Midbrain (tissue), 1 donor: ENCODE measurements around the gene SERP2.

Experiments
- DNase-seq: peaks from one replicate; lab custom pipeline; 2025; lab: John Stamatoyannopoulos, UW

The SERP2 gene

DNA sequence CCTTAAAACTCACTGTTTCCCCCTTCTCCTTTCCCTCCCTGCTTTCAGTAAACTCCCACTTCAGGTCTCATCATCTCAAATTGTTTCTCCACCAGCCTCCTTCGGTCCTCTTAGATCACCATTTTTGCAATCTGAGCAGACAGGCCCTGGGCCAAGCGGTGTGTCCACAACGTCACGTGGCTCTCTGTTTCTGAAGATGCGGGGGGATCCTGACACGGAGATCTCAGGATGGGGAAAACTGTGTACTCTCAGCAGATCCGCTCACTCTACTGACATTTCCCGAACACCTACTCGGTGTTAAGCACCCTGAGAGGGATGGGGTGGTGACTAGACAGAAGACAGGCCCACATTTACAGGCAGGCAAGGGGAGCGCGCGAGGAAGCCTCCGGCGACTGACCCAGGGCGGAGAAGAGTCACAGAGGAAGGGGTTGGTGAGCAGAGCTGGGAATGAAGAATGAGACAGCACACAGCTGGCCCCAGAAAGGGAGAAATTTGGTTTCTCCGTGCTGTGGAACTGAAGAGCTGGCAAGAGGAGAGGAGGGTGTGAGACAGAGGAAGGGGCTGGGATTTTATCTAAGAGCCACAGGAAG is 38.8 kb downstream of the SERP2 start:
- no peak for DNase-seq

DNA sequence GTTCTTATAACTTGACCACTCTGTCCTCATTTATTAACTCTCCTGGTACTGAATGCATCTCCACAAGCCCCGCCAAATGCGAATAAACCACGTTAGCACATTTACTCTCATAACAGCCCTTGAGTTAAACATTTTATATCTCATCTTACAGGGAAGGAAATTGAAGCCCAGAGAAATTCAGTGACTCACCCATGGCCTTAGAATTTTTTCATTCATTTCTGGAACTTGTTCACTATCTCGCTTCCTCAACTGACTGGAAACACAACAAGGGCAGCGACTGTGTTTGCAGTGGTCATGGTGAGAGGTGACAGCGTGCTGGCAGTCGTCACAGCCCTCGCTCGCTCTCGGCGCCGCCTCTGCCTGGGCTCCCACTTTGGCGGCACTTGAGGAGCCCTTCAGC is 39.5 kb downstream of the SERP2 start:
- DNase-seq = no peak

DNA sequence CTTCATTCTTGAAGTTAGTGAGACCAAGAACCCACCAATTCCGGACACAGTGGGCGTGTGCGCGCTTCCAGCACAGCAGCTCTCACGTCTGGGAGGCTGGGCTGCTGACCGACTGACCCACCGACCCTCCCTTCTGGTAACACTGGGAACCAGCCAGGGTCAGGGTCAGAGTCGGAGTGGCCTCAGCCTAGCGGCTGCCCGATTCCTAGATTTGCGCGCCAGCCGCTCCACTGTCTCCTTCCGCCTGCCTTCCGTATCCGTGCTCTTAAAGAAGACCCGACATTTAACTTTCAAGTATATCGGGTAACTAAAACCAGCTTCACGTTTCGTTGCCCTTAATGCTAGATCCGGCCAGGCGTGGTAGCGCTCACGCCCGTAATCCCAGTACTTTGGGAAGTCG is 41.1 kb downstream of the SERP2 start:
- no peak for DNase-seq

DNA sequence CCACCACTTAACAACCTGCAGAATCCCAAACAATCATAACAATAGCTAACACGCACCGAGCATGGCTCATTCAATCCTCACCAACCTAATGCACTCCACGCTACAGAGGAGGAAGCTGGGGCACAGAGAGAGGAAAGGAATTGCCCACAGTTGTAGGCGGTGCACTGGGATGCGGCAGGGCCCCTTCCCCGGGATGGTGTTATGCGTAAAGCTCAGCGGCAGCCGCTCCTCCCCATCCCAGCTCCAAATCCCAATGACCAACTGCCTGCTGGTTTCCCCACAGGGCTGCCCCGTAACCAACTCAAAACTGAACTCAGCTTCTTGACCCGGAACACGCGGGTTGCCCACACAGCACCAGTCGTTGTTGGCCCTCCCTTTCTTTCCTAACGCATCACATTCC is 42.2 kb downstream of the SERP2 start:
- no peak for DNase-seq

DNA sequence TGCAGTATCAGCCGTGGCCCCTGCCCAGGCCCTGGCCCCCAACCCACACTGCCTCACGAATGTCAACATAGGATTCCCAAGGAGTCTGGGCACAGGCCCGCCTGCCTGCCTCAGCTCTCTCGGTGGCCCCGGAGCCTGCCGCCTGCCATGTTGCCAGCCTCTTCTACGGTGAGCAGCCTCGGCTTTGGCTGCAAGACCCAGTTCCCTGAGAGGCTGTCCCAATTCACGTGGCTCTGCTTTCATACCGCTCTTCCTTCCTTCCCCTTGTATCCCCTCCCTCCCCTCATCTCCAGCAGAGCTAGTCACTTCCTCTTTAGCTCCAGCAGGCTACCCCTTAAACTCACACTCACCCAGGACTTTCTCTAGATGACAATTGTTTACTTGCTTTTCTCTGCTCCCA is 42.7 kb downstream of the SERP2 start:
- no peak for DNase-seq

DNA sequence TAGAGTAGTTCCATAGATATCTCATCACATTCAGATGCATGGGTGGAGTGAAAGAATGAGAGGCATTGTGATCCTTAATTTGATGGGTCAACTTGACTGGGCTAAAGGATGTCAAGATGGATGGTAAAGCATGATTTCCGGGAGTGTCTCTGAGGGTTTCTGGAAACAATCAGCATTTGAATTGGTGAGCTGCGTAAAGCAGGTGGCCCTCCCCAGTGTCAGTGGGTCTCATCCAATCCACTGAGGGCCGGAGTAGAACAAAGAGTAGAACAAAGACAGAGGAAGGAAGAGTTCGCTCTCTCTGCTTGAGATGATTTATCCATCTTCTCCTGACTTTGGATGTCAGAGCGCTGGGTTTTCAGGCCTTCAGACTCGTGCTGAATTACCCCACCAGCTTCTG is 43.1 kb downstream of the SERP2 start:
- no peak for DNase-seq

DNA sequence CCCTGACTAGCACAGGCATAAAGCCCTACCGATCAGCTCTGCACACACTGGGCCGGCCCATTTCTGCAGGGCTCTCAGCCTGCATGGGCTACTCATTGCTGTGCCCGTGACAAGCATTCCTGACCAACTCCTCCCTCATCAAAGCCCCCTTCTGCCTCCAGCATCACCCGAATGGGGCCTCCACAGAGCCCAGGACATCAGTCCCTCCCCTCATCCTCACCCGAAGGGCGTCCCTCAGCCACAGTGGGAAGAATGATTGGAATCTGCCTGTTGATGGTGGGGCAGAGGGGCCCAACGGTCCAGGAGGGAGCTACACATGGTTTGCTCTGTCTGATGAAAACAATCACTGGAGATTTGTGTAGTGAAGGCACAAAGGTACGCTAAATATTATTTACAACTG is 43.8 kb downstream of the SERP2 start:
- DNase-seq = no peak

DNA sequence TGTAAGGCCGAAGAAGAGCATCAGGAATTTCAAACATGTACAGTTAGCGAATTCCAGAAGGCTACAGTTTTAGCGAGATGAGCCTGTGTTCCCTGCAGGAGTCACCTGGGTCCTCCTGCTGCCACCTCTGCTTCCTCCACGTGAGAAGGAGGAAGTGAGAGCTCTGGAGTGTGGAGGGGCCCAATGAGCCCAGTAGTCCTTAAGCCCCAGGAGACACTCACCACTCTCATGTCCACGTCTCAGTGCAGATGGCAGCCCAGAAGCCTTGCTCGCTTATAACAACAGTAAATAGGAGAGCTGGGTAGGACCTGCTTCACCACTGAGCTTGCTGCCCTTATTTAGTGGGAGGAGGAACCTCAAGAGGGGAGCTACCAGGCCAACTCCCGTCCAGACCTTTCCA is 44.3 kb downstream of the SERP2 start:
- DNase-seq = no peak

DNA sequence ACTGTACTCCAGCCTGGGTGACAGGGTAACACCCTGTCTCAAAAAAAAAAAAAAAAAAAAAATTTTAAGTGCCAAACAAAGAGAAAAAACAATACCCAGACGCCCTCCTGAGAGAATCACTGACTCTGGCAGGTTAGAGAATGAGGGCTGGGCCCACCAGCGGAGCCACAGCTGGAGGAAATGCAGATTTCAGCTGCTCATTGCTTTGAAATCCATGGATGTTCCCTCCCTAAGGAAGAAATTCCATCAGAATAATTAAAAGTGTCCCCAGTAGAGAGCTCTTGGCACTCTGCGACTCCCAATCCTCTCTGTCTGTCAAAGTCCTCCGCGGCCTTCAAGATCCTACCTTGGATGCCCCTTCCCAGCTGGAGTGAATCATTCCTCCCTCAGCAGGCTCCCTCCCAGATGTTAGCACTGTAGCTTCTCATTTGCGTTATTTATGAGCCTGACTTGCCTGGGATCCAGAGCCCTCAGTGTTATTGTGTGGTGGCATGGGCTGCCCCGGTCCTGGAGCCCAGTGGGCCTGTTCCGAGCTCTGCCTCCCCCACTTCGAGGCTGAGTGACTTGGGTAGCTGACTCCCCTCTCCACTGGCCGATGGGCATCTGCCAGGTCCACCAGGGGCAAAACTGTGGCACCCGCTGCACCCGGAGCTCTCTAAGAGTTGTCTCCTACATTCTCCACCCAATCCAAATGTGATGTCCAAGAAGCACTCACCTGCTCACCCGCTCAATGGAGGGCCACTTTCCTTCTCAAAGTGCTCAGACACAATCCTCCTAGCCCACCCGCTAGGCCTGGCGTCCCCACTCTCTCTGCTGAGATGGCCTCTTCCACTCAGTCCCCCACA is 47.0 kb downstream of the SERP2 start:
- no peak for DNase-seq

DNA sequence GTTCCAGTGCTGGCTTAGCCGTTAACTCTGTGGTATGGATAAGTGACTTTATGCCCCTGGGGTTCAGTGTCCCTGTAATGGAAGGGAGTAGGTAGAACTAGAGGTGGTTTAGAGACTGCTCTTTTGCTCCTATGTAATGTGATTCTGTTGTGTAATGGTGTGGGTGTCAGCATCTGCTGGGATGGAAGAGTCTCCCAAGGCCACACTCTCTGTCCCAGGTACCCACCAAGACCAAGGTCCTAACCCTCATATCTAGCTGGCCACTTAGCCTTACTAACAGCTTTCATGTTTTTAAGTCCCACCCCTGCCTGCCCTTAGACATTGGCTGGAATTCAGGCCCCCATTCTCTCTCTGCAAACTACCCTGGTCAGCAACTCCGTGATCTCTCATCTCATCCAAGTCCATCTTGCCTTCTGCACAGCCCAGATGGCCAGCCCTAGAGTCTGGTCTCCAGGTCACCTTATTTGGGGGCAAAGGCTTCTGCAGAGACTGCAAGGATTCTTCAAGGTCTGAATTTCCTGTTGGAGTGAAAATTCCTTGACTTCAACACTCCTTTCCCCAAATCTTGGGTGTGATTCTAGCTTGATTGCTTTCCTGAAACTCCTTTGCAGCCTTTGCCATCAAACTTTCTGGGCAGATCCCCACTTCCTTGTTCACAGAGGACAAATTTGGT is 48.4 kb downstream of the SERP2 start:
- DNase-seq = no peak

DNA sequence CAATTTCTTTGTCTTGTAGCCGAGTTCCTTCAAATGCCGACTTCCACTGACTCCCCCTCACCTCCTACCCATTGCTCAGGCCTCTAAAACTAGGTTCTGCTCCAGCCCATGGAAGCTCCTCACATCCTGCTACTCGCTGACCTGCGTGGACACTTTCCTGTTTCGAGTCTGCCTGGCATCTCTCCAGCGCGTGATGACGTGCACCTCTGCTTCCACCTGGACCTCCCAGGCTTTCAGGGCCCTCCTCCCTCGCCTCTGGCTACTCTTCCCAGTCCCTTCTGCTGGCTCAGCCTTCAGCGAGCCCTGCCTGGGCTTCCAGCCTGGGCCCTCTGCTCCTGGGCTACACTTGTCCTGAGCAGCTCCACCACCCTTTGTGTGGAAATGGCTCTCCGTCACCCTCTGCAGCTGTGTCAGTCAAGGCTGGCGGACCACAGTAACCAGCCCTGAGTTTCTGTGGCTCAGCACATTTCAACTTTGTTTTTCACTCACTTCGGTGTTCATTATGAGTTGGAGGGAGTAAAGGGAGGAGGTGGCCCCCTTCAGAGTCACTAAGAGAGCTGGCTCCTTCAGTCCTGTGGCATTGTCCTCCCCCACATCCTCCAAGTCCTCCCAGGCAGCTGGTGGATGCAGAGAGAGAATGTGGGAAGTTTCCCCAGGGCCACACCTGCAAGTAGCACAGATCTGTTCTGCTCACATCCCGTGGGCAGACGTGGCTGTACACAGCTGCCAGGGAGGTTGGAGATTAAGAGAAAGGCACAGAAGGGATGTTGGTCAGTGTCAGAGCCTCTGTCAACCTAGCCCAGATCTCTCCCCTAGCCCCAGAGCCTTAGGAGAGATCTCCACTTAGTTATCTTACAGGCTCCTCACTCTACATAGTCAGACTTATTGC is 49.4 kb downstream of the SERP2 start:
- DNase-seq = no peak

DNA sequence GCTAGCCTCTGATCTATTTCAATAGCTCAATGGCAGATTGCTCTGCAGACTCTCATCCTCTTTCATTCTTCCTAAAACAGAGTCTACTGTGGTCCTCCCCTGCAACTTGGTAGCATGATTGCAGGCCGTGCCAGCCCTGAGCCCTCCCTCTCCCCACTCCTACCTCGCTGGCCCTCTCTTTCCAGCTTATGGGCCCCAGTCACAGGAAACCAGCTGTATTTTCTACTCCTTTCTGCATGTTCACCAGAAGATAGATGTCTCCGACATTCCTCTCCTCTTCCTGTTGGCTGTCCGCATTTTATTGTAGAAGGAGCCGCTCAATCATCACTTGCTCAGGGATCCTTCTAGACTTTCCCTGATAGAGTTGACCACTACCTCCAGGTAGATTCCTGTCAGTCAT is 50.2 kb downstream of the SERP2 start:
- DNase-seq = no peak

DNA sequence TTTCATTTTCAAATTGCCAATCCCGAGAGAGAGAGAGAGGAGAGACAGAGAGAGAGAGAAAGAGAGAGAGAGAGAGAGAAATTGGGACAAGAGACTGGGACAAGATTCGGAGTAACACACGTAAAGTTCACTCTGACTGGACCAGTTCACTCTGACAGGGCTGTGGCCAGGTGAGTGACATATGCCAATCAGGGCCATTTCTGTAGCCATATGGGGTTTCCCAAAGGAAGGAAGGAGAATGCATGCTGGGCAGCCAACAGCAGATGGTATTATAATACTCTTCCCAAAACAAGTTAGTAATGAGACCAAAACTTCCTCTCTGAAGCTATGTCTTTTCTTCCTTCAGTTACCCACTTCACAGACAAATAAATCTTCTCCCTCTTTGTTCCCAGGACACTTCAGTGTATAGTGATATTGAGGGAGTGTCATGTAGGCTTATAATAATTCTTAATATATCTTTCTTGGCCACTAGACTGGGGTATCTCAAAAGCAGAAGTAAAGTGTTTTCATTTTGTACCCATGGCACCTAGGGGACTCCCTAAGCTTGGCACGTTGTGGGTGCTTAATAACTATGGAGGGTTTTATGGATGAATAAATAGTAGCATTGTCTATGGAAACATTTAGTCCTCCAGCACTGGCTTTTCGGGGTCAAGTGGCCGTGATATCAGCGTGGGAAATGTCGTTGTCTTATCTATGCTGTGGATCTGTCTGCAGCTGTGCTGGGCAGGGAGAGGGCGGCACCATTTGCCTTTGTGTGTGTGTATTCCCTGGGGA is 51.6 kb downstream of the SERP2 start:
- no peak for DNase-seq

DNA sequence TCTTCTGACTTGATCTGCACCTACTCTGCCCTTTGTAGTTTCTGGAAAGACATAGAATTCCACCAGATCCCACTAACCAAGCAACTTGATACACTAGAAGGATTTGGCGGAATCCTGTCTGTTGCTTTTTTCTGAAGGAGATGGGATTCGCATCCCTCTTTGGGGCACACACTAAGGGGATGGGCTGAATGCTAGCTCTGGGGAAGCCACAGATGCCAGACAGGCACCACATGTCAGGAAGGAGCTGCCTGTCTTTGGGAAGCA is 52.1 kb downstream of the SERP2 start:
- no peak for DNase-seq

DNA sequence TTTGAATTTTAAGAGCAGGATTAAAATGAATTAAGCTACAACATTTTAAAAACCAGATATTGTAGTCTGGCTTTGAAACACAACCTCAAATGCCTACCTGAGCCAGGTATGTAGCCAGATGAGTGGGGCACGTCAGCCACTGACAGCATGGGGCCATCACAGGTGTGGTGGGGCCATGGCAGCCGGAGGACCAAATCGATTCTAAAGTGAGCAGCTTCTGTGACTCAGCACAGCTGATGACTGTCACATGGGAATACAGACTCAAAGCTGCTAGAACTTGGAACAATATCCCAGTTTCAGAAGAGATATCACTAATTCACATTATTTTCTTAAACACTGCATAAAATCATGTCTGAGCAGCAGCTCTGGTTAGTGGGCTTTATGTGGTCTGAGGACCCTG is 52.8 kb downstream of the SERP2 start:
- no peak for DNase-seq

DNA sequence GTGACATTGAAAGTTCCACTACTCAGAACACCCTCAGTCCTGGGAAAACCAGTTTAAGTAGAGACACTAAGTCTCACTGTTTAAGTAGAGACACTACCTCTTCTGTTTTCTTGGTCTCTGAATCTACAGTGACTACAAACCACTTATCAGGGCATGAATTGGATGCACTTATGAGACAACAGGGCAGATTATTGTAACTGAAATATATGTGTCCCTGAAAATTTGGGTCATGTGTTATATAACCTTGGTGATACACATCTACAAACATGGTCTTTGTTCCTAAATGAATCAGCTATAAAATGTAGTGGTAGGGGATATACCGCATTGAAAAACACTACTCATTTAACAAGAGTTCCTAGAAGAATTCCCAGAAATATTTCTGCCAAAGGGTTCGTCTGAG is 55.7 kb downstream of the SERP2 start:
- no peak for DNase-seq

DNA sequence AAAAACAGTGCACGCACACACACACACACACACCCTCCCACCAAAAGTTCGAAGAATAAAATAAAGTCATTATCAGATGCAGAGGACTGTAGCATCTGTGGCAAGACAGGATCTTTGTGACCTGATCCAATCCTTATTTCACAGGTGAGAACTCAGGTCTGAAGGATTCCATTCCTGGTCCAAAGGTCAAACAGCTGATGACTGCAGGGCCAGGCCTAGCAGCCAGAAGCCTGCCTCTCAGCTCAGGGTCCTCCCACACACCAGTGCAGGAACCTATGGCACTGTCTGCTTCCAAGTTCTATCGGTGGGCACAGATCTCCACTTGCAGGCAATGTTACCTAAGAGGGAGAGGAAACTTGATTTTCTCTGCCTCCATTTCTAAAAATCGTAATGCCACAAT is 57.5 kb downstream of the SERP2 start:
- no peak for DNase-seq

DNA sequence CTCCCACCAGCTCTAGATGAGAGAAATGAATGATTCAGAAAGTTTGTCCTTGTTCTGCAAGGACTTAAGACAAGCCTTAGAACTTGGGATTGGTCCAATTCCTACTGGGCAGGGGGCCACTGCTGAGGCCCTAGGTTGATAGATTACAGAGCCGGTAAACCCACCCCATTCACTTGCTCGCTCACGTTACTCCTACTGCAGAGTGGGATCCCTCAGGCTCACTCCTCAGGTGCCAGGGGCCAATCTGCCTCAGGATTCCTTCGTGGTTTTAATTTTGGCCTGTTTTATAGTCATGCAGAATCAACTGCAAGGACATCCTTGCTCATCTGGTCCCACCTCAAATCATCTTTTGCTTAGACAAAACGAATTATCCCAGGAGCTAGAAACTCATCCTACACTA is 59.0 kb downstream of the SERP2 start:
- DNase-seq = peak; percentile 54

DNA sequence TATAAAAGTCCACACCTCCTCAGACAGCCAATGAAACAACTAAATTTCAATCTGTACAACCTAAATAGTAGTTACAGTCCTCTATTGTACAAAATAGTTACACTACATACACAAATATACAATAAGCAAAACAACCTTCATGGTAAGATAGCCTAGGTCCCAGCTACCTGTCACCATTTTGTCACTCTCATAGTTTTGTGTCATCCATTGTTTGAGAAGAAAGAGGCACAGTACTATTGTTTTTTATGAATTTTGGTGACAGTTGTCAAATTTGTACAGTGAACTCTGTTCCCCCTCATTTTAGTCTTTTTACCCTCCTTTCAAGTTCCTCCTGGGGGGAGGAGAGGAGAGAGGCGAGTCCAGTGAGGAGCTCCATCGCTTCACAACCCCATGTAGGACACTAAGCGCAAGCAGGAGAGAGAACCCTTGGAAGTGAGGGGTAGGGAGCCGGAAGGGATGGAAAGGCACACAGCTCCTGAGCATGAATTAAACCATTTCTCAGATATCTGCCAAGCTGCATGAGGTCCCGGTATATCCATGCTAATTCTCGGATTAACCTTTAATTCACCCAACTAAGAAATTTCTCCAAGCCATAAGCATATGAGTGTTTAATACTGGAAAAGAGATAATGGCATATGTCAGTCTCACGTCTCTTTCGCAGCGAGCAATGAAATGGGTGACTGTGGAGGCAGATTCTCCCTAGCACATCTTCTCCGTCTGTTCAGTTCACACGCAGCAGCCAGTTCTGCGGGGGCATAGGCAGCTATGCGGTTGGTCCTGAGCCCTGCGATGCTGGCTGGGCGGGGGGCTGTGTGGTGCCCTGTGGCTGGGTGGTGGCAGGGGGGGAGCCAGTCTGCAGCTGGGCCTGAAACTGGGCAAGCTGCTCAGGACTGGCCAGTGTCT is 60.5 kb downstream of the SERP2 start:
- DNase-seq = peak; percentile 59

DNA sequence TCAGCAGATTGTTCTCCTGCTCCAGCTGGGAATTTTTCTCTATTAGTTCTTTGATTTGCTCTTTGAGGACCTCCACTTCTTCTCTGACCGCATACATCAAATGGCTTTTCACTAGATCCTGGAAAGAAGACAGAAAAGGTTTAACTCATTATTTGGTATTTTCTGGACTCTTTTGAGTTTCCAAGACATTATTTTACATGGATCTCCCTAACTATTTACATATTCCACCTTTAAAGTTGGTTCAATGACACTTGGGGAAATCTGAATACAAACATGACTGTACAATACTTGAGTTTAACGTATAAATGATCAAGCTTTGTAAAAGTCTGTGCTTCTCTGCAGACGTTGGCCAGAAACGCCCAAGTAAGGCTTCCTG is 61.1 kb downstream of the SERP2 start:
- peak; percentile 73 for DNase-seq
